GM19372 (cell line): ENCODE measurements around the gene APOC1.

Source experiments
- ATAC-seq: cut with Tn5 transposase; IDR thresholded peaks from one replicate; pipeline ENCODE4 v1.9.1; 2021; ENCODE audit warnings: mild to moderate bottlenecking, low read depth, moderate library complexity; ENCODE audit not compliant: unreplicated experiment

The APOC1 gene

DNA sequence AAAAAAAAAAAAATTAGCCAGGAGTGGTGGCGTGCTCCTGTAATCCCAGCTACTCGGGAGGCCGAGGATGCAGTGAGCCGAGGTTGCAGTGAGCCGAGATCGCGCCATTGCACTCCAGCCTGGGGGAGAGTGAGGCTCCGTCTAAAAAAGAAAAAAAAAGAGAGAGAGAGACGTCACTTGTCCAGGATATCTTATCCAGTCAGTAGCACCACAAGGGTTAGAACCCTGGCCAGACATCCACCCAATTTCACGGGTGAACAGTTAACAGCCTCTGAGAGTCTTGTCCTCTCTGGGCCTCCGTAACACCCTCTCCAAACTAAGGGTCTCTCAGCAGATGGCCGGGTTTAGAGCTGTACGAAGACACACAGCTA lies 39.9 kb downstream of the APOC1 start:
- ATAC-seq: no peak

DNA sequence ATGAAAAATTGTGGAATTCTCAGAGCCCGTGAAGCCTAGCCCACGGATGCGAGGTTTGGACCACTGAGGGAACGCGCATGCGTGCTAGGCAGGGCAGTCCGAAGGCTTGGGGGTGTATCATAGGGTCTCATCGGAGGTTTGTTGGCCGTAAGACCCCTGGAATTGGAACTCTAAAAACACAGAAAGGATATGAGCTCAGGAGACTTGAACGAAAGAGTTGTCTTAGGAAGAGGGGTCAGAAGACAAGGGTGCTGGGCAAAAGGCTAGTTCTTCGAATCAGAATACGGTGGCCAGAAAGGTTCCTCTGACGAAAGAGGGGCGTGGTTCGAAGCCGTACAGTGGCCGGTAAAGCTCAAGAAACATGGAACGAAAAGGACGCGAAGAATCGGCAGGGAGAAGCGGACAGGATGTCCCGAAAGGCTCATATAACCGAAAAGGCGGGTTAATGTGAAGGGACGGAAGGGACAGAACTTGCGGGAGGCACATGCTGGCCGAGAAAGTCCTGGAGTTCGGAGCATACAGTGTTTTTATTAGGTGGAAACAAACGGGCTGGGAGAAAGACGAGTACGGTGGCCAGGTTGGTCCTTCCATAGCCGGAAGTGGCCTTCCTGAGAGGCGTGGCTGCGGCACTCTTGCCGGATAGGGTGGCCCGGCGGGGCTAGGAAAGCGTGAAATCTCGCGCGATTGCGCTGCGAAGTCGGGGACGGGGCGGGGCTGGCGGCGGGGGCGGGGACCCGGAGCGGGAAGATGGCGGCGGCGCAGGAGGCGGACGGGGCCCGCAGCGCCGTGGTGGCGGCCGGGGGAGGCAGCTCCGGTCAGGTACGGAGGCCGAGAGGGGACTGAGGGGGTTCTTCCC lies 40.5 kb downstream of the APOC1 start, which contains the start of gene CLPTM1:
Gene CLPTM1, plus strand, starts transcription at position 732 of the 856 bp plus-strand sequence. Its CDS starts 16 bp downstream, at position 748.
- peak; percentile 85 for ATAC-seq

DNA sequence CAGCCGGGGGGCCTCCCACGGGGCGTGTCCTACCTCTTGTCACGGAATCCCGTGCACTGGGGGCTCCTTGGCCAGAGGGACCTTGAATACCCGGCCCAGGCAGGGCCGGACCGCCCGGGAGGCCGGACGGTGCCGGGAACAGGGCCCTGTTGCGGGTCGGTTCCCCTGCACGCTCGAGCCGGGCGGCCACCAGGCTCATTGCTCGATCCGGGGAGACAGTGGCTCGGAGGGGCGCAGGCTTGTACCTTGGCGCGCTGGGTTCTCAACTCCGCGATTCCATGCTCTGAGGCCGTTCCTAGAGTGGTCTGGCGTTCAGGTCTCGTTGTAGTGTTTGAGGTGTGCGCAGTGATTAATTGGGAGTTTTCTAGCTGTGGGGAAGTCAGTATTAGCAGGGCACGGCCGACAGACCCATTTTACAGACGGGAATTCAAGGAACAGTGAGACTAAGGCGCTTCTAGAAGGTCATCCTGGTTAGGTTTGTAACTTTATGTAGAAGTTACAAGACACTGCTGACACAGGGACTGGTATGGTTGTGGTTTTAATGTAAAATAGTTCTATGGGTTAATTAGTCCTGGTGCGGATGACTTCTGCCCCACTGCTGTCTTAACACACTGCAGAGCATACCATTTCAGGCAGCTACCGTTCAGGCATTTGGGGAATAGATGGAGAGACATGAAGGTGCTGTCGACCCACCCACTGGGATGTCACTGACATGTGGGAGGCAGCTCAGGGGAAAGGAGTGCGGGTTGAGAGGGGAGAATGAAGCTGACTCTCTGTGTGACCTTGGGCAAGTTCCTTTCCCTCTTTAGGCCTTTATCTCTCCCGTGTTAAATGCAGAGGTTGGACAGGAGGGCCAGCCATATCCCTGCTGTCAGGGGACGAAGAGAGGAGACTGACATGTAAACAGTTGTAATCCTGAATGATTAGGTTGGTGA lies 41.4 kb downstream of the APOC1 start:
- no peak for ATAC-seq

DNA sequence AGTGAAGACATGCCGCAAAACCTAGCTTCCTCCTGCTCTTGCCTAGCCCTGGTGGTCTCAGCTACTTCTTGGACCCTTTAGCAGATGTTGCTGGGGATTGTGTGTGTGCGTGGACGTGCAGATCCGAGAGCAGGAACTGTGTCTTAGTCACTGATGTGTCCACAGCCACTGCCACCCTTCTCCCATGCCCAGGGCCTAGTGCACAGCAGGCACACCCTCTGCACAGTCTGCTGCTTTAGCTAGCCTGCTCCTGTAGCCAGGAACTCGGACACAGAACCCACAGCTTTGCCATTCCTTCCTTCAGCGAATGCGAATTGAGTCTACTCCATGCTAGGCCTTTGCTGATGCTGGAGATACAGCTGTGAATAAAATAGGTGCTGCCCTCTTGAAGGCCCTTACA lies 43.1 kb downstream of the APOC1 start:
- no peak for ATAC-seq

DNA sequence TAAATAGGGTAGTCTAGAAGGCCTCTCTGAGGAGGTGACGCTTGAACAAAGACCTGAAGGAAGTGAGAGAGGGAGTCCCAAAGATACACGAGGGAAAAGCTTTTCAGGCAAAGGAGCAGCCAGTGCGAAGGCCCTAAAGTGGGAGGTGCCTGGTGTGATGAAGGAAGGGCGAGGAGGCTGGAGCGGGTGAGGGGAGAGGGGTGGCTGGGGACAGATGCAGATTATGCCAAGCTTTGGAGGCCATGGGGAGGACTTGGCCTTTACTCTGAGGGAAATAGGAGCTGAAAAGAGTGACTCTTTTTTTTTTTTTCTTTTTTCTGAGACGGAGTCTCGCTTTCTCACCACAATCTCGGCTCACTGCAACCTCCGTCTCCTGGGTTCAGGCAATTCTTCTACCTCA lies 43.7 kb downstream of the APOC1 start:
- ATAC-seq: no peak

DNA sequence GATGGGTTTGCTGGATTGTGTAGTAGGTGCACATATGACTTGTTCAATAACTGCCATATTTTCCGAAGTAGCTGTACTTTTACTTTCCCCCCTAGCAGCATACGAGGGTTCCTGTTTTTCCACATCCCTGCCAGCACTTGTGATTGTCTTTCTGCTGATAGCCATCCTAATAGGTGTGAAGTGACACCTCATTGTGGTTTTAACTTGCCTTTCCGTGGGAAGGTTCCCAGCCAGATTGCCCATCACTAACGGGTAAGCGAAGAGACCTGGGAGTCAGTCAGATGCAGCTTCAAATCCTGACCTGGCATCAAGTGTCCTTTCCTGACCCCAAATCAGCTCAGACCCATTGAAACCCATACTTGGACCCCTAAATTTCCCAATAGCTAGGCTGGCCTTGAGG lies 45.3 kb downstream of the APOC1 start:
- no peak for ATAC-seq

DNA sequence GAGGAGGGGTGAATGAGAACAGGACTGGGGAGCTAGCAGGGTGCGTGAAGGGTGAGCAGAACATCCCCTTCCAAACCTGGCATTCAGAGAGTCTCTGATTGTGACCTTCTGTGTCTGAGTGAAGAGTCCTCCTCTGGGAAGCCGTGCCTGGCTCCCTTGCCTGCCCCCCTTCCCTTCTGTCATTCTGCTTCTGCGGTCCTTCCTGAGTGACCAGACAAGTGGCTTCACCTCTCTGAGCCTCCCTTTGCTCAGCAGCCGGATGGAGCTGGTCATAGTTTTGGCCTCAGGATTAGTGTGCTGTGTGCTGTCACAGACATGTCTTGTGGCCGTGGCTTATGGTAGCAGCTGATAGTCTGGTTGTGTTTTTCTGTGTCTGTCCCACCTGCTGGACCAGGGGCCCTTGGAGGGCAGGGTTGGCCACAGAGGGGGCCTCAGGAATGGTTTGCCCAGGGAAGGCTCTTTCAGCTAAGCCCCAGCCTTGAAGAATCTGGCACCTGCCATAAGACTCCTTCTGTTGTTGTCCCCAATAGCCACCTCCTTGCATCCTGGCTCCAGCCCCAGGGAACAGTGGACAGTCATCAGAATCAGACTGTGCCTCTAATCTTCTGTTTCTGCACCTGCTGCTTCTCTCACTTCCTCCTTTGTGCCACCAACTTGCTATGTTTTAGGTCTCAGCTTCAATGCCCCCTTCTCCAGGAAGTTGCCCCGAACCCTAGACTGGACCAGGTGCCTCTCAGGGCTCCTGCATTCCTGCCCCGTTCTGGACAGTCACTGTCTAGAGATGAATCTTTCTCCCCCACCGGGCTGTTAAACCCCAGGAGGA lies 46.7 kb downstream of the APOC1 start:
- ATAC-seq: no peak

DNA sequence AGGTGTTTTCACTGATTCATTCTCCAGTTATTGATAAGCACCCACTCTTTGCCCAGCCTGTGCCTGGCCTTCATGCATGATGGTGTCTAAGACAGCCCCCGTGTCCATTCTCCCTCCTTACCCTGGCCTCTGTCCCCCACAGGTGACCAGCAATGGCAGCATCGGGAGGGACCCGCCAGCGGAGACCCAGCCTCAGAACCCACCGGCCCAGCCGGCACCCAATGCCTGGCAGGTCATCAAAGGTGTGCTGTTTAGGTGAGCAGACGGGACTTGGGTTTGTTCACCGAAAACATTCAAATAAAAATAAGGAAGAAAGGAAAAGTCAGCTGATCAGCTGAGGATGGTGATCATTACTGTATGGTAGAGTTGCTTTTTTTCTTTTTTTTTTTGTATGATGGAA lies 47.4 kb downstream of the APOC1 start:
- ATAC-seq: no peak

DNA sequence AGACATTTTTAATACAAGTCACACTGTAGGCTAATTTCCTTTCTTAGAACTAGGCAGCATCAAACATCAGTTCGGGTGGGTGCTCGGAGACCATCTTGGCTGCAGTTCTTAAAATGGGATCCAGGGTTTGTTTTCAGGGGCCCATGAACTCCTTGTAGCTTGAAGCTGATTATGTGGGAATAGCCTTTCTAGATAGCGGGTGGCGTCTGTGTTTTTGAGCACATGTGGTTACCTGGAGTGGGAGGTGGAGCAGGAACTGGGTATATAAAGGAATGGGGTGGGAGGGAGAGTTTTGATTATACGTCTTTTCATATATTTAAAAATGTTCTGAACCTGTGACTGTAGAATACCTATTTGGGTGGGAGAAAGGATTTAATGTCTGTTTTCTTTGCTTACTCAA lies 53.7 kb downstream of the APOC1 start:
- no peak for ATAC-seq

DNA sequence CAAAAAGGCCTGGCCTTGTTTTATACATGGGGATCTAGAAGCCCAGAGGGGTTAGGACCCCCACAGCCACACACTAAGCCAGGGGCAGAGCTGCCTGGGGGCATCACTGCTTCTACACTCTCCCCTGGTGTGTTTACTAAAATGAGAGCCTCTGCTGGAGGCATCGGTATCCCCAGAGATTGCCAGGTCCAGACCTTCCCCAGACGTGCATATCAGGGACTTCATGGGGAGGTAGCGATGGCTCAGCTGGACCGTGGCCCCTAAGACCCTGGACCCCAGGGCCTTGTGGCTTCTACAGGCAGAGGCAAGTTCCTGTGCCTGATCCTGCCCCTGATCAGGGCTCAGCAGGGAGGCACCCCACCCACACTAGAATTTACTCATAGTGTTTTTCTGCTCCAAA lies 54.3 kb downstream of the APOC1 start:
- no peak for ATAC-seq
